Endothelial cell of umbilical vein (primary cell): ENCODE data around the gene KIF26B.

Experiments used
- CTCF ChIP-seq, 2 donors: IDR thresholded peaks; 1 replicate in 1 of 2; 2 replicates in 1 of 2; pipeline ENCODE4 v1.5.1; 2011; ENCODE audit warnings: low read length in 2 of 2, mild to moderate bottlenecking in 2 of 2, moderate library complexity in 2 of 2, control low read depth in 1 of 2, inconsistent platforms in 1 of 2, low read depth in 1 of 2; ENCODE audit not compliant: insufficient read depth in 1 of 2; ENCODE audit errors: extremely low read depth in 1 of 2
- GATA2 ChIP-seq: IDR thresholded peaks from 2 replicates; pipeline ENCODE4 v1.7.0; 2011; ENCODE audit warnings: low read depth, mild to moderate bottlenecking, moderate library complexity, mixed read lengths, low read length; ENCODE audit not compliant: insufficient read length, insufficient read depth
- JUN ChIP-seq: IDR thresholded peaks from 2 replicates; pipeline ENCODE4 v1.6.1; 2011; ENCODE audit warnings: borderline replicate concordance, low read depth; ENCODE audit not compliant: insufficient read length, insufficient read depth
- POLR2A ChIP-seq: IDR thresholded peaks from 2 replicates; pipeline ENCODE4 v1.6.1; 2012; ENCODE audit warnings: low read depth, mild to moderate bottlenecking, control low read depth, low read length
- TF ChIP-seq, protein P1 (sequence below): IDR thresholded peaks from 2 replicates; pipeline ENCODE4 v1.6.1; 2011; ENCODE audit not compliant: insufficient read depth, insufficient read length

- TF ChIP-seq, protein P1, sequence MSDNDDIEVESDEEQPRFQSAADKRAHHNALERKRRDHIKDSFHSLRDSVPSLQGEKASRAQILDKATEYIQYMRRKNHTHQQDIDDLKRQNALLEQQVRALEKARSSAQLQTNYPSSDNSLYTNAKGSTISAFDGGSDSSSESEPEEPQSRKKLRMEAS: no peak
- TF ChIP-seq CTCF (IDR thresholded peaks at IDR 0.05; ENCODE audit: extremely low read depth in 1 of 2, insufficient read depth in 1 of 2, low read depth in 1 of 2, low read length in 2 of 2): no peak
- TF ChIP-seq GATA2: no peak
- no peak for TF ChIP-seq POLR2A
- TF ChIP-seq JUN: no peak
Measured at GRCh38 chr1:245576323-245576722, 421.5 kb downstream of the KIF26B start.
